GM23248 (cell line): ENCODE measurements around the gene GALNT12.

ENCODE experiments used
- EZH2 ChIP-seq: fragments of 200-600 bp; sonication (generic); IDR thresholded peaks from 2 replicates; pipeline ENCODE4 v1.6.1; 2018; ENCODE audit warnings: antibody characterized with exemption, mild to moderate bottlenecking; ENCODE audit not compliant: insufficient read depth, poor library complexity, severe bottlenecking
- EZH2phosphoT487 ChIP-seq: fragments of 200-600 bp; sonication (generic); IDR thresholded peaks from 2 replicates; pipeline ENCODE4 v1.6.1; 2018; ENCODE audit warnings: antibody characterized with exemption, moderate library complexity, mild to moderate bottlenecking, low read depth; ENCODE audit not compliant: insufficient read depth

DNA sequence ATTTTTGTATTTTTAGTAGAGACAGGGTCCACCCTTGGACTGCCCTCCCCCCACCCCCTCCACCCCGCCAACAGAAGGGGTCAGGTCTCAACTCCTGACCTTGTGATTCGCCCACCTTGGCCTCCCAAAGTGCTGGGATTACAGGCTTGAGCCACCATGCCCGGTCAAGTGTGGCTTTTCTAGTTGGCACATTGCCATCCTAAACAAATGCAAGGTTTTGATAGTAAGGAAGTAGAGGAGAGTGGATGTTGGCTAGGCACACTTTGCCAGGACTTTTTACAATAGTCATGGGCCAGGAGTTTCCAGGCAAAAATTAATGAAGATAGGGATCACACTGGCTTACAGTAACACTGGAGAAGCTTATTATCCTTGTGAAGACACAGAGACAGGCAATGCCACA is 62.4 kb downstream of the GALNT12 start:
- TF ChIP-seq EZH2phosphoT487 (no peak), EZH2 (no peak)
